HepG2 (cell line): ENCODE measurements around the gene AKT3. TPM values are rescaled to one million over a fixed set of nuclear protein-coding genes. Genes with fewer than 3 reads are reported as not detected.

ENCODE experiments used
- ATAC-seq: fragments of 200-7000 bp; cut with Tn5 transposase; 3 replicates; pipeline ENCODE4 v1.9.1; 2020; ENCODE audit warnings: mild to moderate bottlenecking, moderate library complexity
- BruUV-seq: library from RNA; stranded (reverse); fragments of 400-500 nt; replicated peaks from 2 replicates; lab custom pipeline; 2021; lab: Mats Ljungman, UMichigan
- CTCF ChIA-PET: fragments of 300-600 bp; formaldehyde crosslinking; extraction: SDS; loops from one replicate; lab custom pipeline; 2021; ENCODE audit warnings: low total read pairs, inconsistent platforms, low intra/inter-chr PET ratio; lab: Yijun Ruan, JAX
- POLR2A ChIA-PET: fragments of 350-600 bp; sonication (Branson Sonifier 250); formaldehyde crosslinking; loops from one replicate; lab custom pipeline; 2020; ENCODE audit warnings: antibody characterized with exemption, inconsistent platforms; lab: Yijun Ruan, JAX
- DNase-seq: peaks from one replicate; pipeline ENCODE4 v3.0.0-alpha.2; 2015; ENCODE audit warnings: low spot score
- FAIRE-seq: peaks from 3 replicates; lab custom pipeline; 2011; peaks lifted over from hg19 to GRCh38; lab: Jason Lieb, UNC
- H2AFZ ChIP-seq: one replicate; pipeline ENCODE4 v1.6.1; 2011; ENCODE audit warnings: low read length, inconsistent platforms
- H3K27ac ChIP-seq: fragments of 300-600 bp; 3 replicates; pipeline ENCODE4 v1.8.0; 2011; ENCODE audit warnings: mixed run types, mild to moderate bottlenecking, mixed read lengths, low read length, inconsistent platforms; ENCODE audit not compliant: insufficient read depth; ENCODE audit errors: extremely low read length
- H3K27me3 ChIP-seq, 2 experiments: fragments of 200-600 bp in 1 of 2; 2 replicates in 1 of 2; 3 replicates in 1 of 2; pipeline versions ENCODE4 v1.6.0 to v1.8.0; 2011; ENCODE audit warnings: low read length in 2 of 2, mild to moderate bottlenecking in 2 of 2, moderate library complexity in 2 of 2, inconsistent platforms in 1 of 2; ENCODE audit not compliant: insufficient read depth in 2 of 2, control insufficient read depth in 1 of 2
- H3K36me3 ChIP-seq, 2 experiments: fragments of 200-600 bp in 1 of 2; replicated peaks in 1 of 2; 2 replicates in 1 of 2; 3 replicates in 1 of 2; pipeline versions ENCODE4 v1.5.1 to v1.8.0; 2011; ENCODE audit warnings: low read length in 2 of 2, inconsistent platforms in 1 of 2; ENCODE audit not compliant: insufficient read depth in 2 of 2, control insufficient read depth in 1 of 2
- H3K4me1 ChIP-seq: 2 replicates; pipeline ENCODE4 v1.5.1; 2012; ENCODE audit warnings: low read length, inconsistent platforms; ENCODE audit not compliant: insufficient read depth
- H3K4me2 ChIP-seq: 2 replicates; pipeline ENCODE4 v1.6.0; 2011; ENCODE audit warnings: low read depth, low read length, inconsistent platforms
- H3K4me3 ChIP-seq, 3 experiments: fragments of 200-600 bp in 1 of 3; sonication (generic), shearing (Covaris generic) in 1 of 3; replicated peaks in 1 of 3; 2 replicates each; pipeline ENCODE4 v1.5.1; 2011 to 2016; ENCODE audit warnings: low read length in 3 of 3, inconsistent platforms in 2 of 3, low read depth in 2 of 3, mild to moderate bottlenecking in 2 of 3, control low read depth in 1 of 3, mixed read lengths in 1 of 3; ENCODE audit not compliant: insufficient read depth in 1 of 3
- H3K79me2 ChIP-seq: one replicate; pipeline ENCODE4 v1.6.1; 2011; ENCODE audit warnings: low read length, inconsistent platforms; ENCODE audit not compliant: insufficient read depth
- H3K9ac ChIP-seq: 2 replicates; pipeline ENCODE4 v1.6.0; 2011; ENCODE audit warnings: mild to moderate bottlenecking, low read depth, low read length, inconsistent platforms; ENCODE audit not compliant: insufficient read depth
- H3K9me3 ChIP-seq: 2 replicates; pipeline ENCODE4 v1.5.1; 2012; ENCODE audit warnings: mild to moderate bottlenecking, low read length
- H4K20me1 ChIP-seq: 2 replicates; pipeline ENCODE4 v1.6.0; 2011; ENCODE audit warnings: inconsistent platforms, mild to moderate bottlenecking, low read length, moderate library complexity; ENCODE audit not compliant: insufficient read depth
- GABPA ChIP-seq, 2 experiments: IDR thresholded peaks; 2 replicates each; pipeline ENCODE4 v1.6.1; 2011 to 2016; ENCODE audit warnings: low read depth in 2 of 2, low read length in 1 of 2, missing biosample characterization in 1 of 2, missing genetic modification characterization in 1 of 2
- GABPB1 ChIP-seq: IDR thresholded peaks from 2 replicates; pipeline ENCODE4 v1.6.1; 2016; ENCODE audit warnings: mild to moderate bottlenecking, missing genetic modification reagents, moderate library complexity, missing compliant biosample characterization
- HOXA3 ChIP-seq: sonication (generic); formaldehyde crosslinking; IDR thresholded peaks from 2 replicates; pipeline ENCODE4 v1.5.0; 2020; ENCODE audit warnings: missing genetic modification reagents
- IKZF4 ChIP-seq: sonication (generic); formaldehyde crosslinking; IDR thresholded peaks from 2 replicates; pipeline ENCODE4 v1.5.1; 2020; ENCODE audit warnings: borderline replicate concordance, mild to moderate bottlenecking, low read depth, missing genetic modification reagents; ENCODE audit errors: not compliant biosample characterization
- NR2F6 ChIP-seq, 2 experiments: IDR thresholded peaks; 2 replicates each; pipeline ENCODE4 v1.6.1; 2016; ENCODE audit warnings: antibody characterized with exemption in 1 of 2, mild to moderate bottlenecking in 1 of 2
- PCBP2 ChIP-seq: fragments of 200-400 bp; formaldehyde crosslinking; optimal IDR thresholded peaks from 2 replicates; pipeline ENCODE3; 2018; ENCODE audit warnings: low read length, low read depth; ENCODE audit not compliant: poor library complexity, severe bottlenecking
- RAD51 ChIP-seq: fragments of 450-650 bp; IDR thresholded peaks from 2 replicates; pipeline ENCODE4 v1.6.1; 2016; ENCODE audit warnings: borderline replicate concordance
- WGBS: methylation state at CpG from one replicate; pipeline ENCODE4 v1.1.6; 2017; ENCODE audit warnings: low lambda C conversion rate; 5-methylcytosine and 5-hydroxymethylcytosine counted together
- in situ Hi-C: cut with HindIII; loops from 2 replicates; pipeline ENCODE4 v1.10.0; 2017; ENCODE audit warnings: low pct_unique_long_range_greater_than_20kb; ENCODE audit not compliant: extremely low pct_ligation_motif_present
- intact Hi-C: fragments of 100-400 bp; cut with micrococcal nuclease; formaldehyde crosslinking; loops from one replicate; pipeline ENCODE4 v1.10.0; 2022; ENCODE audit not compliant: unreplicated experiment
- polyA plus RNA-seq, 8 experiments: library from polyadenylated mRNA; depleted of rRNA in 3 of 8; stranded (reverse) in 7 of 8; unstranded in 1 of 8; fragments of >200 nt; fragmentation: Illumina TruSeq in 4 of 8; extraction: Trizol in 4 of 8; gene quantifications; 2 replicates each; pipeline versions ENCODE4 v1.2.1 to v1.2.3, GENCODE V29; 2011 to 2016; ENCODE audit warnings: low read depth in 4 of 8, missing spikeins in 1 of 8, mixed read lengths in 1 of 8; ENCODE audit not compliant: insufficient read depth in 1 of 8
- total RNA-seq, 5 experiments: library from RNA; depleted of rRNA; stranded (reverse); fragments of >200 nt; fragmentation: Illumina TruSeq; extraction: Trizol; gene quantifications; 2 replicates each; pipeline ENCODE4 v1.2.3, GENCODE V29; 2016; ENCODE audit warnings: low read depth in 1 of 5

The AKT3 gene
- total and polyA plus RNA-seq, 2 of the 13 experiments (the other 11 are each of a cell fraction or from before 2014, with no cell fraction given) = 0.07 TPM

DNA sequence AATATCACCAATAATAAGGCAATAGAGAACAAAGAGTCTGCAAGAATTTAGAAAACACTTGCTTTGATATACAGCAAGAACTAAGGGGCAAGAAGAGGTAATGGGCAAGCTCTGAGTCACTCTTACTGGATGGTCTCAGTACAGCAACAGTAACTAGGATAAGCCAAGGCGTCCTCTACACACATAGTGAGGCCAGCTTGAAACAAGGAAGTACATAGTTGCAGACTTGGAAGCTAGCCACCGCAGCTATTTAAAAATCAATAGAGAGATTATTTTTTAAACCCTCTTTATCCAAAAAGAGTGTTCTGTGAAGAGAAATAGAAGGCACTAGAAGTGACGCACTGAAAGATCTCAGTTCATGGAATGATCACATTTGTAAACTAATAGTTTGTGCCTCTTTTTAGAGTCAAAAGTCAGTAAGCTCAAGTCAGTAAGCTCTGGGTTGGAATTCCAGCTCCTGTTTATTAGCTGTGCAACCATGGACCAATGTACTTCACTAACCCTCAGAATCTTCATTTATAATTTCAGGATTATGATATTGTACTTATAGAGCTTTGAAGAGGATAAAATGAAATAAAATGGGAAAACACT lies 118.6 kb downstream of the AKT3 start (continued):
- TF ChIP-seq RAD51 = no peak
- TF ChIP-seq, all 625 proteins: peak for 0

DNA sequence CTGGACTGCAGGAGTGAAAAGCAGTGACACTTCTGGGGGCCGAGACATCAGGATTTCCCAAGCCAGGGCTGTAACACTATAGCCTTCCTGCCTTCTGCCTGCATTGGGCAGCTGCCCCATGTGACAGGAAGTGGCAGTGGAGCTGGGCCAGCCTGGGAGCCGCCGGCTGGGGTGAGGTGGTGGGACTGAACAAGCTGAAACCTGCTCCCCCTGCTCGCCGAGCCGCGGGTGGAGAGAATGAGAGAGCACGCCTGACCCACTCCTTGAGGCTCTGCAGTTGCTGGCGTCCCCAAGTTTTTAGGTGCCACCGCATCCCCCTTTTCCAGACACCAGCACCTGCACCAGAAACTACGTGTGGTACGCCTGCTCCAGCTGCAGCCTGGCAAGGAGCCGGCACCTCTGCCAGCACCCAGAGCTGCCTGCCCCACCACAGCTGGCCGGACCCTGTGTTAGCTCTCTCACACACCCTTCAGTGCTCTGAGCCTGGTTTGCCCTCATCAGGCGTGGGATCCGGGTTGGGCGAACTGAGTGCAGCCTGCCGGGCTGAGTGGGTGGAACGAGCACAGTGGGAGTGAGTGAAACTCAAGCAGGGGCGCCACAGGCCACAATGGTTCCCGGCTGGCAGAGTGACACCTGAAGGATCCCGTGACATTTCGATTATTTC lies 119.4 kb downstream of the AKT3 start:
- Histone ChIP-seq H3K4me2 (no peak overlapping the region), H3K36me3 (no peaks in the 10 kb centered on the region), H3K79me2 (no peaks in the 10 kb centered on the region), H3K27ac (no peak overlapping the region), H3K9ac (no peak overlapping the region), H3K9me3 (no peaks in the 10 kb centered on the region), H3K27me3 (no peaks in the 10 kb centered on the region), H4K20me1 (no peaks in the 10 kb centered on the region), H3K4me3 (no peak overlapping the region), H2AFZ (no peak overlapping the region), H3K4me1 (no peaks in the 10 kb centered on the region)
- ChIA-PET POLR2A (no interaction called here), CTCF (no interaction called here)
- in situ Hi-C loops = no loop called here
- intact Hi-C loops = no loop called here
- TF ChIP-seq GABPA (IDR thresholded peaks at IDR 0.05; ENCODE audit: low read depth, low read length) = no peak
- 0 out of 2 replicates have a peak, but pooled peaks have one; percentile 9 for TF ChIP-seq GABPA (CRISPR knock-in tag; IDR thresholded peaks at IDR 0.05; ENCODE audit: low read depth)
- TF ChIP-seq IKZF4 (CRISPR knock-in tag) = no peak
- no peak for TF ChIP-seq HOXA3 (CRISPR knock-in tag)
- TF ChIP-seq GABPB1 (CRISPR knock-in tag) = peak; percentile 56
- no peak for TF ChIP-seq PCBP2
- TF ChIP-seq NR2F6 (IDR thresholded peaks at IDR 0.05) = no peak
- no peak for TF ChIP-seq NR2F6 (CRISPR knock-in tag; IDR thresholded peaks at IDR 0.05)
- no TSS peak for BruUV-seq
- WGBS = 43% methylated on average over 6 of the region's 23 CpGs
- ATAC-seq (no peak), FAIRE-seq (no peak), DNase-seq (no peak)
